Stomach (tissue), 9 donors: ENCODE measurements around the gene ASL. TPM values are rescaled to one million over a fixed set of nuclear protein-coding genes. Genes with fewer than 3 reads are reported as not detected.
A peak's percentile ranks its signal among the peaks of the same experiment; 100 is the strongest.
"Not testable (repeated sequence)": the region's sequence is repeated elsewhere in the genome, so short reads cannot be mapped to it uniquely, and the experiment has no call there.

Source experiments
- DNase-seq, 2 donors: peaks; one replicate each; pipeline versions ENCODE4 v3.0.0 to v3.0.0-alpha.2; 2013 to 2019
- H3K27ac ChIP-seq, 5 donors: fragments of 200-600 bp in 4 of 5; sonication (generic) in 4 of 5; one replicate each; pipeline ENCODE4 v1.5.1; 2013 to 2019; ENCODE audit warnings: mild to moderate bottlenecking in 1 of 5, moderate library complexity in 1 of 5
- H3K27me3 ChIP-seq, 3 donors: fragments of 200-600 bp; sonication (generic); one replicate each; pipeline ENCODE4 v1.5.1; 2017 to 2019; ENCODE audit warnings: mixed run types in 1 of 3
- H3K36me3 ChIP-seq, 4 donors: fragments of 200-600 bp; sonication (generic); 1 replicate in 3 of 4; 2 replicates in 1 of 4; pipeline ENCODE4 v1.5.1; 2016 to 2019
- H3K4me1 ChIP-seq, 4 donors: fragments of 200-600 bp; sonication (generic); one replicate each; pipeline ENCODE4 v1.5.1; 2016 to 2019
- H3K4me3 ChIP-seq, 4 donors: fragments of 200-600 bp; sonication (generic) in 3 of 4; one replicate each; pipeline ENCODE4 v1.5.1; 2016 to 2019; ENCODE audit warnings: mild to moderate bottlenecking in 1 of 4
- H3K9me3 ChIP-seq, 4 donors: fragments of 200-600 bp; sonication (generic); one replicate each; pipeline ENCODE4 v1.5.1; 2016 to 2019
- EP300 ChIP-seq: sonication (generic); formaldehyde crosslinking; IDR thresholded peaks from one replicate; pipeline ENCODE4 v1.6.1; 2017; ENCODE audit warnings: antibody characterized with exemption
- POLR2A ChIP-seq, 4 donors: fragments of 450-650 bp; IDR thresholded peaks; one replicate each; pipeline ENCODE4 v1.6.1; 2016; ENCODE audit warnings: antibody characterized with exemption in 4 of 4, control low read depth in 2 of 4, mild to moderate bottlenecking in 1 of 4, moderate library complexity in 1 of 4
- POLR2AphosphoS5 ChIP-seq, 3 donors: sonication (generic); formaldehyde crosslinking; IDR thresholded peaks; one replicate each; pipeline ENCODE4 v1.6.1; 2016; ENCODE audit warnings: antibody characterized with exemption in 3 of 3
- WGBS, 5 donors: extraction: QIAGEN DNeasy Blood & Tissue Kit in 3 of 5; methylation state at CpG; one replicate each; pipeline versions ENCODE4 v1.1.5 to v1.1.7; 2013 to 2018; 5-methylcytosine and 5-hydroxymethylcytosine counted together
- intact Hi-C: fragments of 100-400 bp; cut with DNase I; formaldehyde crosslinking; loops from one replicate; pipeline ENCODE4 v1.15.1; 2023; ENCODE audit warnings: low total_unique reads
- polyA plus RNA-seq, 3 donors: library from polyadenylated mRNA; stranded (reverse); fragments of 200-250 nt; gene quantifications; one replicate each; pipeline ENCODE4 v1.2.3, GENCODE V29; 2013
- total RNA-seq, 5 donors: library from RNA; depleted of rRNA; stranded (reverse); fragments of >200 nt; gene quantifications; one replicate each; pipeline versions ENCODE4 v1.1.0 to v1.2.3, GENCODE V29; 2014 to 2016
- TF ChIP-seq, protein P1 (sequence below), 7 experiments: fragments of 450-650 bp in 4 of 7; fragments of 200-600 bp in 3 of 7; sonication (generic) in 3 of 7; IDR thresholded peaks; one replicate each; pipeline ENCODE4 v1.5.1; 2016 to 2019; ENCODE audit warnings: antibody characterized with exemption in 7 of 7, control low read depth in 2 of 7, mild to moderate bottlenecking in 1 of 7
- donor health status: healthy with polysubstance abuse.
- donor health status: Bipolar disorder and iron deficiency.
- donor health status: healthy.

ASL gene
- total and polyA plus RNA-seq, 8 donors, result 42.8 to 369 (median 75.7) TPM

DNA sequence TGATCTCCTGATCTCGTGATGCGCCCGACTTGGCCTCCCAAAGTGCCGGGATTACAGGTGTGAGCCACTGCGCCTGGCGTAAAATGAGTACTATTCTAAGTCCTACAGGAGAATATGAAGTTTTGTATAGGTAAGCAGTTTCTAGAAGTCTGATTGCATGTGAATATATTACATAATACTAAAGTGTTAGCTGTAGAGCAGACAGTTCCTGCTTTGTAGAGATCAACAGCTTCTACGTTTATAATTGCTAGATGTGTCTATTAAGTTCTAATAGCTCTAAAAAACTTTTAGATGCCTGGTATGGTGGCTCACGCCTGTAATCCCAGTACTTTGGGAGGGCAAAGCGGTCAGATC lies 47.5 kb downstream of the ASL start:
- intact Hi-C loops, result no loop called here
- TF ChIP-seq EP300, result no peak
- no peak for TF ChIP-seq POLR2A (IDR thresholded peaks at IDR 0.05)
- TF ChIP-seq, protein P1, sequence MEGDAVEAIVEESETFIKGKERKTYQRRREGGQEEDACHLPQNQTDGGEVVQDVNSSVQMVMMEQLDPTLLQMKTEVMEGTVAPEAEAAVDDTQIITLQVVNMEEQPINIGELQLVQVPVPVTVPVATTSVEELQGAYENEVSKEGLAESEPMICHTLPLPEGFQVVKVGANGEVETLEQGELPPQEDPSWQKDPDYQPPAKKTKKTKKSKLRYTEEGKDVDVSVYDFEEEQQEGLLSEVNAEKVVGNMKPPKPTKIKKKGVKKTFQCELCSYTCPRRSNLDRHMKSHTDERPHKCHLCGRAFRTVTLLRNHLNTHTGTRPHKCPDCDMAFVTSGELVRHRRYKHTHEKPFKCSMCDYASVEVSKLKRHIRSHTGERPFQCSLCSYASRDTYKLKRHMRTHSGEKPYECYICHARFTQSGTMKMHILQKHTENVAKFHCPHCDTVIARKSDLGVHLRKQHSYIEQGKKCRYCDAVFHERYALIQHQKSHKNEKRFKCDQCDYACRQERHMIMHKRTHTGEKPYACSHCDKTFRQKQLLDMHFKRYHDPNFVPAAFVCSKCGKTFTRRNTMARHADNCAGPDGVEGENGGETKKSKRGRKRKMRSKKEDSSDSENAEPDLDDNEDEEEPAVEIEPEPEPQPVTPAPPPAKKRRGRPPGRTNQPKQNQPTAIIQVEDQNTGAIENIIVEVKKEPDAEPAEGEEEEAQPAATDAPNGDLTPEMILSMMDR (IDR thresholded peaks at IDR 0.05), result no peak
- TF ChIP-seq POLR2AphosphoS5 (IDR thresholded peaks at IDR 0.05), result no peak
- WGBS, 5 donors, result 88 to 95% (median 93%) methylated on average over 9 of the region's 9 CpGs
- Histone ChIP-seq H3K4me1 (peaks cover 37 to 87% (median 65%) of the 10 kb centered on the region in 4 donors), H3K4me3 (no peak overlapping the region), H3K9me3 (no peaks in the 10 kb centered on the region), H3K36me3 (peaks cover 0 to 9% (median 2%) of the 10 kb centered on the region in 4 donors), H3K27me3 (no peaks in the 10 kb centered on the region), H3K27ac (peak overlapping the region in 1 of 5 donors; percentile 43)
- DNase-seq, result no peak

DNA sequence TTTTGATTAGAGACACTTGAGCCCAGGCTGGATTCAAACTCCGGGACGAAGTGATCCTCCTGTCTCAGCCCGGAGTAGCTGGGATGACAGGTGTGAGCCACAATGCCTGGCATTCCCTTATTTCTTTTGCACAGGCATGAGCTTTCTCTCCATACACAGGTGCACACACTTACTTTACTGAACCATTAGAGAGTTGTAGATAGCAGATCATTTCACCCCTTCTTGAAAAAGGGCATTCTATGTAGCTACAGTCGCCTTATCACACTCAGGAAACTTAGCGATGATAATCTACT lies 48.9 kb downstream of the ASL start:
- DNase-seq, H3K36me3 ChIP-seq, H3K4me3 ChIP-seq, intact Hi-C loops, H3K27me3 ChIP-seq, H3K9me3 ChIP-seq: not testable (repeated sequence)
- Histone ChIP-seq H3K27ac (peak overlapping the region in 3 of 5 donors; percentile 14 to 49 (median 16)), H3K4me1 (peaks cover 25 to 78% (median 55%) of the 10 kb centered on the region in 4 donors)
- WGBS, 5 donors, result 42 to 53% (median 51%) methylated on average over 5 of the region's 5 CpGs

DNA sequence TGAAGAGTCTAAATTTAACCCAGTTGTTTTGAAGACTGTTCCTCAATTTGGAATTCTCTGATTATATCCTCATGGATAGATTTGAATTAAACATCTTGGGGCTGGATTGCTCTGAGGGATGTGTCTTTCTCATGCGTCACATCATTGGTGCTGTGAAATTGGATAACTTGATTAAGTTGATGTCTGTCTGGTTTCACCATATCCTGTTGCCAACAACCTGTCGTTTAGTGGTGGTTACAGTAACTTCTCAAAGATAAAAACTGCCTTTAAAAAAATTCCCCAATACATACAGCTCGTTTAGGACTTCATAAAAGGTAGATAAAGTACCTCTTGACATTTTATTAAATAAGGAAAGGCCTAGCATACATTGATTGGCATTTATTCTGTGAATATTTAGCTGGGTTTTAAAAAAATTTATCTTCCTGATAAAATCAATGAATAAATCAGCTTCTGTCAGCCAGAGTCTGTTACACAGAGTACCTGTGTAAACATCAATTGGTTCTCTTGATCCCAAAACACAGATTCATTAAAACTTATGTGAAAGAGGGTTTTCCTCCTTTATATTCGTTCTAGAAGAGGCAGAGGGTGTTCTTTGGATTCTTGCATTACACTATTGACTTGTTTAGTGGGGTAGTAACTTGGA lies 49.6 kb downstream of the ASL start:
- Histone ChIP-seq H3K36me3 (peaks cover 0 to 9% (median 3%) of the 10 kb centered on the region in 4 donors), H3K9me3 (no peaks in the 10 kb centered on the region), H3K4me3 (no peak overlapping the region), H3K27me3 (no peaks in the 10 kb centered on the region), H3K27ac (peak overlapping the region in 3 of 5 donors; percentile 1 to 49 (median 29)), H3K4me1 (peaks cover 25 to 72% (median 50%) of the 10 kb centered on the region in 4 donors)
- WGBS, 5 donors, result 32 to 39% (median 35%) methylated on average over 4 of the region's 4 CpGs
- TF ChIP-seq, protein P1 (IDR thresholded peaks at IDR 0.05), result no peak
- TF ChIP-seq POLR2AphosphoS5 (IDR thresholded peaks at IDR 0.05), result no peak
- TF ChIP-seq EP300, result no peak
- TF ChIP-seq POLR2A (IDR thresholded peaks at IDR 0.05), result no peak
- intact Hi-C loops, result no loop called here
- DNase-seq, result no peak

DNA sequence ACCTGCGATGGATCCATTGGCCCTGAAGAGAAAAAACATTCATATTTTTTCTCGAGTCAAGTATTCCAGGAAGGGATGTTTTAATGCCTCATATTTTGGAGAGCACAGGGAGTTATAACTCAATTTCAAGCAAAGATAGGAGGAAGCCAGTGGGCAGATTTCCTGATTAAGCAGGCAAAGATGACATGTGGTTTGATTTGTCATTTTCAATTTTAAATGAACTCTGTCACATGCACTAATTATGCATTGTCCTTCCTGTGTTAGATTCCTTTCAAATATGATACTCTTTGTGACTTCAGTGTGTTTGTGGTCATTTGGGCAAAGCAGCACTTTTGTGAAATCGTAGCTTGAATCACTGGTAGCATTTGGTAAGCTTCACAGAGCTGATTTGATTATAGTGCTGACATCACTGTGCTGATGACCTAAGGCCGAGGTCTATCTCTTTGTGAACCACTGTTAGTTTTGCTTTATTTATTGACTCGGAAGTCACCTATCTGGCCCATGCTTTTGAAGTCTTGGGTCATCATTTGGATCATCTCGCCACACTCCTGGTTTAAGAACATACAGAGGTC lies 50.2 kb downstream of the ASL start:
- WGBS, 5 donors, result 67 to 77% (median 75%) methylated on average over 6 of the region's 6 CpGs
- H3K9me3 ChIP-seq, intact Hi-C loops, H3K4me3 ChIP-seq, H3K27me3 ChIP-seq, DNase-seq: not testable (repeated sequence)
- Histone ChIP-seq H3K4me1 (peaks cover 25 to 67% (median 48%) of the 10 kb centered on the region in 4 donors), H3K27ac (peak overlapping the region in 3 of 5 donors; percentile 4 to 49 (median 29)), H3K36me3 (peaks cover 2 to 16% (median 9%) of the 10 kb centered on the region in 4 donors)

DNA sequence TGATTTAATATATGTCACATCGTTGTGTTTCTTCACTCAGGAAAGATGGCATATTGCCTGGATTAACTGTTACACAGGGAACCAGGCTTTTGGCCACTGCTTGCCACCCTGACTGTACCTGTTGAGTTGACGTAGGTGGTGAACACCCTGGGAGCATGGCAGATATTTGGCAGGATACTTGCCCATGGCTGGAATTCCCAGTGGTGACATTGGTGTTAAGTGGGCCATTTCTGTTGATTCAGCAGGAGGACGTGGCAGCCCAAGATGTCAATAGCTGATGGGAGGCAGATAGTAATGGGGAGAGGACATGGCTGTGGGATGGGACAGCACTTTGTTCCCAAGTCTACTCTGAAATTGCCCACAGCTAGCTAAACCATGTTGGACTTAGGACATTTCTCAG lies 51.6 kb downstream of the ASL start:
- Histone ChIP-seq H3K36me3 (peaks cover 15 to 29% (median 21%) of the 10 kb centered on the region in 4 donors), H3K4me1 (peaks cover 25 to 56% (median 42%) of the 10 kb centered on the region in 4 donors)
- WGBS, 5 donors, result 47 to 79% (median 65%) methylated on average over 3 of the region's 3 CpGs
- intact Hi-C loops, H3K4me3 ChIP-seq, H3K9me3 ChIP-seq, H3K27ac ChIP-seq, H3K27me3 ChIP-seq, DNase-seq: not testable (repeated sequence)
